Measurements from ENCODE around the gene BIRC7.
"Not testable (repeated sequence)": the region's sequence is repeated elsewhere in the genome, so short reads cannot be mapped to it uniquely, and the experiment has no call there.

Gene BIRC7

DNA sequence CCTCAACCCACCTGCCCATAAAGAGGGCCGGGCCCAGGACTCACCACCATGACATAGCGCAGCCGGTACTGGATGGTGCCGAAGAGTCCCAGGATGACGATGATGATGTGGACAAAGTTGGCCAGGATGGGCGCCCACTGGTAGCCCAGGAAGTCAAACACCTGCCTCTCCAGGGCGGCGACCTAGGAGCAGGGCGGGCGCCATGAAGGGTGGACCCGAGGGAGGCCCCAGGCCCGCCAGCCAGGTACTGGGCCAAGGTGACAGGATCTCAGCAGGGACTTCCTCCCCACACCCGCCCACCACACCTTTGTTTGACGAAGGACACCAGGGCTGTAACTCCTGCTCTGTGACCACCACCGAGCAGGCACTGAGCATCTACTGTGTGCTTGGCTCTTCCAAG, 14.2 kb downstream of the BIRC7 start:
- H3K27ac ChIP-seq, result no peak overlapping the region
- TF ChIP-seq, protein P1, sequence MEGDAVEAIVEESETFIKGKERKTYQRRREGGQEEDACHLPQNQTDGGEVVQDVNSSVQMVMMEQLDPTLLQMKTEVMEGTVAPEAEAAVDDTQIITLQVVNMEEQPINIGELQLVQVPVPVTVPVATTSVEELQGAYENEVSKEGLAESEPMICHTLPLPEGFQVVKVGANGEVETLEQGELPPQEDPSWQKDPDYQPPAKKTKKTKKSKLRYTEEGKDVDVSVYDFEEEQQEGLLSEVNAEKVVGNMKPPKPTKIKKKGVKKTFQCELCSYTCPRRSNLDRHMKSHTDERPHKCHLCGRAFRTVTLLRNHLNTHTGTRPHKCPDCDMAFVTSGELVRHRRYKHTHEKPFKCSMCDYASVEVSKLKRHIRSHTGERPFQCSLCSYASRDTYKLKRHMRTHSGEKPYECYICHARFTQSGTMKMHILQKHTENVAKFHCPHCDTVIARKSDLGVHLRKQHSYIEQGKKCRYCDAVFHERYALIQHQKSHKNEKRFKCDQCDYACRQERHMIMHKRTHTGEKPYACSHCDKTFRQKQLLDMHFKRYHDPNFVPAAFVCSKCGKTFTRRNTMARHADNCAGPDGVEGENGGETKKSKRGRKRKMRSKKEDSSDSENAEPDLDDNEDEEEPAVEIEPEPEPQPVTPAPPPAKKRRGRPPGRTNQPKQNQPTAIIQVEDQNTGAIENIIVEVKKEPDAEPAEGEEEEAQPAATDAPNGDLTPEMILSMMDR (conservative IDR thresholded peaks at IDR 0.05), result no peak
- no peak for TF ChIP-seq ZFX (IDR thresholded peaks at IDR 0.05)

DNA sequence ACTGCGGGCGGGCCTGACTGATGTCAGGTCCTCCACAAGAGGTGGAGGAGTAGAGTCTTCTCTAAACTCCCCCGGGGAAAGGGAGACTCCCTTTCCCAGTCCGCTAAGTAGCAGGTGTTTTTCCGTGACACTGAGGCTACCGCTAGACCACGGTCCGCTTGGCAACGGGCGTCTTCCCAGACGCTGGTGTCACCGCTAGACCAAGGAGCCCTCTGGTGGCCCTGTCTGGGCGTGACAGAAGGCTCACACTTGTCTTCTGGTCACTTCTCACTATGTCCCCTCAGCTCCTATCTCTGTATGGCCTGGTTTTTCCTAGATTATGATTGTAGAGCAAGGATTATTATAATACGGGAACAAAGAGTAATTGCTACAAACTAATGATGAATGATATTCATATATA, 15.6 kb downstream of the BIRC7 start:
- H3K27ac ChIP-seq, result not testable (repeated sequence)

DNA sequence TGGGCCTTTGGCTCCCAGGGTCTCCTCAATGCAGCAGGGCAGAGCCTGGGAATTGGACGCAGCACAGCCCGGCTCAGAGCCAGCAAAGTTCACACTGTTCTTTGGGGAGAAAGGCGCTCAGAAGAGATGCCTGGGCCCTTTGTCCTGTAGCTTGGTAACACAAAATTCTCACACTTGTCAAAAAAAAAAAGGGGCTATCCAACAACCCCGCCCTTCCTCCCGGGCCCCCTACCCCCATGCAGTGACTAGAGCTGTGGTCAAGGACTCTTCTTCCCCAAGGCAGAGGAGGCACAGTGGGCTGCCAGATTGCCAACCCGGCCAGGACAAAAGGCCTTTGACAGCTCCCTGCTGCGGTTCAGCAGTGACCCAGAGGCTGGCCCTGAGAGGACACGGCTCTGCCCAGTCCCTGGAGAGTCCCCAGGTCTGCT, 16.6 kb downstream of the BIRC7 start:
- no peak overlapping the region for H3K27ac ChIP-seq
- TF ChIP-seq, protein P1 (conservative IDR thresholded peaks at IDR 0.05), result no peak
- no peak for TF ChIP-seq ZFX (IDR thresholded peaks at IDR 0.05)

DNA sequence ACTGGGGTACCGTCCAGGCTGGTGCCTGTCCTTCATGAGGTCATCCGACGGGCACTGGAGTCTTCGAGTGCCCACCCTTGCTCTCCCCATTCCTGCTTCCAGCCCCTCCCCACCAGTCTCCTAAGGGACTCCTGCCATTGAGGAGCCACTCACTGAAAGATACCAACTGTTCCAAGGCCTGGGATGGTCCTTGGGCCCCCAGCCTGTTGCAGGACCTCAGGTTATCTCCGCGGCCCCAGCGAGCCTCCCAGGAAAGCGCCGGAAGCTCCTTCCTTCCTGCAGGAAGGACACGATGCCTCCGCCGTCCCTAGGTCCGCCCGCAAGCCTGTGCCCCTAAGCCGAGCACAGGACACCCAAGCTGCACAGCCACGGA, 17.3 kb downstream of the BIRC7 start:
- no peak overlapping the region for H3K27ac ChIP-seq
- TF ChIP-seq, protein P1 (conservative IDR thresholded peaks at IDR 0.05), result no peak
- no peak for TF ChIP-seq ZFX (IDR thresholded peaks at IDR 0.05)

DNA sequence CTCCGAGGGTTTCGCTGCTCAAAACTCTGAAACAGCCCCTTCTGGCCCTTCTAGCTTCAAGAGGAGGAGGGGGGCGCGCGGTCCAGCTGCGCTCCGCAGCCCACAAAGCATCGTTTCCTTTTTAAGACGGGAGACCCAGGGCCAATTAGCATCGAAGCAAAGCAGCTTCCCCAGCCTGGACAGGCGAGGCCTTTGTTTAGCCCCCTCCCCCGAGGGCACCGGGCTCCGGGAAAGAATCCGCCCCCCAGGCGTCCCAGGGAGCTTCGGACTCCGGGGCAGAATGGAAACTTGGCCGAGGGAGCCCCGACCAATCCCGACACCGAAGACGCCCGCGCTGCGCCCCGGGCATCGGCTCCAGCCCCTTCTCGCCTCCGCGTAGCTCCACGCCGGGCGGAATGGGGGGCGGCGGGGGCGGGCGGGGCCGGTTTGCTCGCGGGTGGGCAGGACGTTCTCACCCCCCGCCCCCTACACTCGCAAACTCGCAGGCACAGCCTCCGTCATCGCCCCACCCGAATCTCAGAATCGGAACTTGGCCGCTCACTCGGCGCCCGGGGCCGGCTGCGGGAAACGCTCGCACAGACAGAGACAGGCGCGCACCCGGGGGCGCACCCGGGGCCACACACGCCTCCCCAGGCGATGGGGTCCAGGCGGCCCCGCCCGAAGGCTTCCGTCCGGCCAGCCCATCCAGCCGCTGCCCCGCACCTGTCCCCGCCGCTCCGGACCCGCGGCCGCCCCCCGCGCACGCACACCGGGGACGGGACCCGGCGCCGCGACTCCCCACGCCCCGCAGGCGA, 17.9 kb downstream of the BIRC7 start:
- TF ChIP-seq, protein P1 (conservative IDR thresholded peaks at IDR 0.05), result no peak
- TF ChIP-seq ZFX (IDR thresholded peaks at IDR 0.05), result no peak
- H3K27ac ChIP-seq, result no peak overlapping the region

DNA sequence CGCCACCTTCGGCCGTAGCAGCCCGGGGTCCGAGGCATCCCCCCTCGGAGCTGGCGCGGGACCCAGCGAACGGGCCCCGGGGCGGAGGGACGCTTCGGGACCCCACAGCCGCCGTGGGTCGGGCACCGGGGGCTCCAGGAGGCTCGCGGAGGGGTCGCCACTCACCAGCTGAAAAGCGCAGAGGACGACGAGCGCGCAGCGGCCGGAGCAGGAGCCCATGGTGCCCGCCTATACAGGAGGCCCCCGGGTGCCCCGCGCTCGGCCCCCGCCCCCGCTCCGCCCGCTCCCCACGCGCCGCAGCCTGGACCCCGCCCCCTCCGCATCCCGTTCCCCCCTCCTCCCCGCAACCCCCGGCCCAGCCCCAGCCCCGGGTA, 18.5 kb downstream of the BIRC7 start, which contains the start of gene NKAIN4:
Gene NKAIN4 (minus strand): TSS at position 232 of the 374 bp plus-strand sequence. CDS start 13 bp downstream, at position 219.
- TF ChIP-seq, protein P1 (conservative IDR thresholded peaks at IDR 0.05), result no peak
- TF ChIP-seq ZFX (IDR thresholded peaks at IDR 0.05), result no peak
- H3K27ac ChIP-seq, result no peak within 1 kb of the TSS

DNA sequence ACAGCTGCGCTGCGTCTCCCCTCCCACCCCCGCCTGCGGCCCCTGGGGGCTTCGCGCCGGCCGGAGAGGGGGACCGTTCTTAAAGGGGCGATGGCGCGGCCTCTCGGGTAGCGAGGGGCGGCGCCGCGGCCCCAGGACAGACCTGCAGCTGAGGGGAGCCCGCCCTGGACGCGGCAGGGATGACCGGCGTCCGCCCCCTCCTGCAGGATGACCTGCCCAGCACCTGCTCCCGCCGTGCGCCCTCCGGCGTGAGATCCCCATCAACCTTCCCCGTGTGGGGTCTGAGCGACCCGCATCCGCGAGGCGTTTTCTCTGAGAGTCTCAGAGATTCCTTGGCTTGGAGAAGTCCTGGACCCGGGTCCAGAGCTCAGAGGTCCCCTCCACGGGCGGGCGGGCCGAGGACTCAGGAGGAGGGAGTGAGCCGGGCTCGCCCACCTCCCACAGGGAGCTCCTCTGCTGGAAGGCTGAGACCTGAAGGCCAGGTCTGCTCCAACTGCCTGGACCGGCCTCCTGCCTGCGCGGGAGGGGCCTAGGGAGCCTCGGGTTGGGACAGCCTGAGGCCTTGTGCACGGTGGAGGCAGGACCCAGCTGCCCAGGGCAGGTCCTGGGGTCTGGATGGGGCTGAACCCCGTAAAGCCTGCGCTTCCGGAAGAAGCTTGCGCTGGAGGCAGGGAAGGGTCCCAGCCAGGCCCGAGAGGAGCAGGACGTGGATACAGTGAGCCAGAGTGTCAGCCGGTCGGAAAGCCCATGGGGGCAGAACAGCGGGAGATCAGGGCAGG, 19.1 kb downstream of the BIRC7 start:
- TF ChIP-seq, protein P1 (conservative IDR thresholded peaks at IDR 0.05), result no peak
- no peak for TF ChIP-seq ZFX (IDR thresholded peaks at IDR 0.05)
- no peak overlapping the region for H3K27ac ChIP-seq
